Colonic mucosa (tissue), 4 donors: ENCODE measurements around the gene EFCAB7. TPM values are rescaled to one million over a fixed set of nuclear protein-coding genes. Genes with fewer than 3 reads are reported as not detected.

Experiments
- DNase-seq: peaks from one replicate; pipeline ENCODE4 v3.0.0-alpha.2; 2020
- H3K27ac ChIP-seq: fragments of 200-600 bp; one replicate; pipeline ENCODE4 v1.8.0; 2021
- H3K27me3 ChIP-seq: fragments of 200-600 bp; one replicate; pipeline ENCODE4 v1.8.0; 2021
- H3K36me3 ChIP-seq: fragments of 200-600 bp; one replicate; pipeline ENCODE4 v1.8.0; 2021
- H3K4me1 ChIP-seq: fragments of 200-600 bp; one replicate; pipeline ENCODE4 v1.8.0; 2021; ENCODE audit warnings: mild to moderate bottlenecking
- H3K4me3 ChIP-seq: fragments of 200-600 bp; one replicate; pipeline ENCODE4 v1.8.0; 2021
- H3K9ac ChIP-seq, 2 donors: one replicate each; pipeline ENCODE4 v1.7.0; 2013; ENCODE audit warnings: control low read depth in 2 of 2, low read depth in 2 of 2, low read length in 2 of 2
- H3K9me3 ChIP-seq: fragments of 200-600 bp; one replicate; pipeline ENCODE4 v1.8.0; 2021
- intact Hi-C: fragments of 100-400 bp; cut with DNase I; formaldehyde crosslinking; loops from one replicate; pipeline ENCODE4 v1.14.1; 2022
- total RNA-seq, 2 donors: library from RNA; stranded (reverse); fragmentation: NEBNext Ultra II Directional in 1 of 2; extraction: Animal tissue kit (Norgen Biotek cat#: 25700) in 1 of 2; gene quantifications; one replicate each; pipeline ENCODE4 v1.2.1, GENCODE V29; 2021
- TF ChIP-seq, protein P1 (sequence below): fragments of 200-600 bp; IDR thresholded peaks from one replicate; pipeline ENCODE4 v1.8.0; 2022; ENCODE audit warnings: antibody characterized with exemption, mild to moderate bottlenecking
- donor health status: healthy.
- donor health status: DM: no; HTN: no; CAD: no.
- donor health status: DM: no; HTN: no; CAD: no.

Gene EFCAB7
- total RNA-seq, 2 donors from 2014 or later, result 2.0 to 3.8 TPM

DNA sequence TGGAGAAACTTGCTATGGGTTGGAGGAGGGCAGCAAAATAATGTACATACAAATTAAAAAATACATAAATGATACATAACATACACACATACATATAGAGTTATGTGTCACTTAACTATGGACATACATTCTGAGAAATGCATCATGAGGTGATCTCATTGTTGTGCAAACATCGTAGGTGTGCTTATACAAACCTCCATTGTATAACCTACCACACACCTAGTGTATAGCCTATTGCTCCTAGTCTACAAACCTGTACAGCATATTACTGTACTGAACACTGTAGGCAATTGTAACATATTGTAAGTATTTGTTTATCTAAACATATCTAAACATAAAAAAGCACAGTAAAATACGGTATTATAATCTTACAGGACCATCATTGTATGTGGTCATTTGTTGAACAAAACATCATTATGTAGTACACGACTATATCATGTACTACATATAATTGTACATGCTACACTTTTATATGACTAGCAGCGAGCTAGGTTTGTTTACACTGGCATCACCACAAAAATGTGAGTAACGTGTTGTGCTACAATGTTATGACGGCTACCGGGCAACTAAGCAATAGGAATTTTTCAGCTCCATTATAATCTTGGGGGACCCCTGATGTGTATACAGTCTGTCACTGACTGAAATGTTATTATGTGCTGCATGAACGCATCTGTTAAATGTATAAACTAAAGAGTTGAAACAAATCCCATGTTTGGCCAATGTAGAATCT, 35.8 kb upstream of the EFCAB7 start:
- intact Hi-C loops, result no loop called here
- TF ChIP-seq, protein P1, sequence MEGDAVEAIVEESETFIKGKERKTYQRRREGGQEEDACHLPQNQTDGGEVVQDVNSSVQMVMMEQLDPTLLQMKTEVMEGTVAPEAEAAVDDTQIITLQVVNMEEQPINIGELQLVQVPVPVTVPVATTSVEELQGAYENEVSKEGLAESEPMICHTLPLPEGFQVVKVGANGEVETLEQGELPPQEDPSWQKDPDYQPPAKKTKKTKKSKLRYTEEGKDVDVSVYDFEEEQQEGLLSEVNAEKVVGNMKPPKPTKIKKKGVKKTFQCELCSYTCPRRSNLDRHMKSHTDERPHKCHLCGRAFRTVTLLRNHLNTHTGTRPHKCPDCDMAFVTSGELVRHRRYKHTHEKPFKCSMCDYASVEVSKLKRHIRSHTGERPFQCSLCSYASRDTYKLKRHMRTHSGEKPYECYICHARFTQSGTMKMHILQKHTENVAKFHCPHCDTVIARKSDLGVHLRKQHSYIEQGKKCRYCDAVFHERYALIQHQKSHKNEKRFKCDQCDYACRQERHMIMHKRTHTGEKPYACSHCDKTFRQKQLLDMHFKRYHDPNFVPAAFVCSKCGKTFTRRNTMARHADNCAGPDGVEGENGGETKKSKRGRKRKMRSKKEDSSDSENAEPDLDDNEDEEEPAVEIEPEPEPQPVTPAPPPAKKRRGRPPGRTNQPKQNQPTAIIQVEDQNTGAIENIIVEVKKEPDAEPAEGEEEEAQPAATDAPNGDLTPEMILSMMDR, result no peak
- no peak for DNase-seq
- H3K9me3 ChIP-seq, result no peaks in the 10 kb centered on the region
- H3K36me3 ChIP-seq, result no peaks in the 10 kb centered on the region
- no peak overlapping the region for H3K27ac ChIP-seq
- H3K9ac ChIP-seq, result no peak overlapping the region
- H3K4me3 ChIP-seq, result no peak overlapping the region
- no peaks in the 10 kb centered on the region for H3K4me1 ChIP-seq
- no peaks in the 10 kb centered on the region for H3K27me3 ChIP-seq

DNA sequence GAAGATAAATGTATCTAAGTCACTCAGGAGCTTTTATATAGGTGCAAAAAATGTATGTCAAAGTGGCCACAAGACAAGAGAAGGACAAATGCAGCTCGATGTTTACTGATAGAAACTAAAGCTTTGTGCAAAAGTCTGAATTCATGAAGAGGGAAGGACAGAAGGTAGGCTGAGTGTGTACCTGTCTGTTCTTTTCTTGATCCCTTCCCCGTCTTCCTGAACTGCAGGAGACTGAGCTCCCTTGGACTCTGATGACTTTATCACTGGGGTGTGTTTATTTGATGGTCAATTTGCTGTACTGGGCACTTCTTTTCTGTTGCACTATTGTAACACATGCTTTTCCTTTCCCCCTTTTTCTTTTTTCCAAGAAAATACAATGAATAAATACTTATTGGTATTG, 25.7 kb upstream of the EFCAB7 start:
- Histone ChIP-seq H3K9me3 (no peaks in the 10 kb centered on the region), H3K36me3 (no peaks in the 10 kb centered on the region), H3K9ac (no peak overlapping the region), H3K4me3 (no peak overlapping the region), H3K27me3 (no peaks in the 10 kb centered on the region), H3K27ac (no peak overlapping the region), H3K4me1 (no peaks in the 10 kb centered on the region)
- TF ChIP-seq, protein P1, result no peak
- DNase-seq, result no peak
- intact Hi-C loops, result no loop called here

GRCh38 chr1:63498106-63498505, 25.2 kb upstream of the EFCAB7 start:
- intact Hi-C loops, result no loop called here
- no peak for DNase-seq
- H3K4me1 ChIP-seq, result no peaks in the 10 kb centered on the region
- H3K27ac ChIP-seq, result no peak overlapping the region
- H3K9ac ChIP-seq, result no peak overlapping the region
- no peaks in the 10 kb centered on the region for H3K36me3 ChIP-seq
- H3K9me3 ChIP-seq, result no peaks in the 10 kb centered on the region
- no peak overlapping the region for H3K4me3 ChIP-seq
- TF ChIP-seq, protein P1, result no peak
- H3K27me3 ChIP-seq, result no peaks in the 10 kb centered on the region

DNA sequence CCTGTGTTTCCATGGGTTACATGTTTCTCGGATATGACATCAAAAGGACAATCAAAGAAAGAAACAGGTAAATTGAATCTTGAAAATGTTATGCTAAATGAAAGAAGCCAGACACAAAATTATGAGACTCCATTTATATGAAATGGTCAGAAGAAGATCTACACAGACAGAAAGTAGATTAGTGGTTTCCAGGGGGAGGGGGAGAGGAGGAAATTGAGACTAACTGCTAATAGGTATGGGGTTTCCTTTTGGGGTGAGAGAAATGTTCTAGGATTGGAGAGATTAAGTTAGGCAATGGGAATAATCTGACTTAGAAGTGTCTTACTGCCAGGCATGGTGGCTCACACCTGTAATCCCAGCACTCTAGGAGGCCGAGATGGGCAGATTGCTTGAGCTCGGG, 22.1 kb upstream of the EFCAB7 start:
- H3K27ac ChIP-seq, result no peak overlapping the region

DNA sequence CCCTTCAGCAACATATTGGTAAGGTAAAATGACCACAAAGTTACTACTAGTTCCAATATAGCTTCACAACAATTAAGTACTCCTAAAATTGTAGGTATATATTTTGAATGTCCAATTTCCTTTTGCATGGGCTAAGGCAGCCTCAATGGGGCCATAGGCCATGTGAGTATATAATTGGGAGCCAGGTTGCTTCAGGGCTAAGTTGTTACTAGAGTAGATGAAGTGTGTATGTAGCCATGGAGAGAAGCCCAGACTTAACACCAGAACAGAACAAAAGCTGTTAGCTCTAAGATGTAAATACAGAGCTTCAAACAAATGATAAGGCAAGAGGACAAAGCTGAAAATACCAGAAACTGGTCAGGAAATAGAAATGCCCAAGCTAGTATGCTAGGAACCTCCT, 16.5 kb upstream of the EFCAB7 start:
- Histone ChIP-seq H3K4me3 (no peak overlapping the region), H3K9me3 (no peaks in the 10 kb centered on the region), H3K9ac (no peak overlapping the region), H3K4me1 (no peaks in the 10 kb centered on the region), H3K36me3 (no peaks in the 10 kb centered on the region), H3K27ac (no peak overlapping the region), H3K27me3 (no peaks in the 10 kb centered on the region)
- intact Hi-C loops, result no loop called here
- no peak for DNase-seq
- TF ChIP-seq, protein P1, result no peak

More for the DNA sequence above, 22.1 kb upstream of the EFCAB7 start:
- Histone ChIP-seq H3K36me3 (no peaks in the 10 kb centered on the region), H3K9me3 (no peaks in the 10 kb centered on the region), H3K27me3 (no peaks in the 10 kb centered on the region), H3K4me3 (no peak overlapping the region), H3K4me1 (no peaks in the 10 kb centered on the region), H3K9ac (no peak overlapping the region)
- no peak for DNase-seq
- TF ChIP-seq, protein P1, result no peak
- intact Hi-C loops, result no loop called here
